Endometrial microvascular endothelial cells (primary cell): ENCODE data around the gene DNAJB6. TPM values are rescaled to one million over a fixed set of nuclear protein-coding genes. Genes with fewer than 3 reads are reported as not detected.
"Not testable (repeated sequence)": the region's sequence is repeated elsewhere in the genome, so short reads cannot be mapped to it uniquely, and the experiment has no call there.

Experiments
- in situ Hi-C: cut with HindIII; loops from 2 replicates; pipeline ENCODE4 v1.10.0; 2017; ENCODE audit warnings: low sequenced_read_pairs, low pct_unique_long_range_greater_than_20kb; ENCODE audit errors: inconsistent ontology term
- total RNA-seq: library from RNA; depleted of rRNA; stranded (reverse); fragments of >200 nt; gene quantifications from one replicate; pipeline ENCODE4 v1.2.3, GENCODE V29; 2015; ENCODE audit errors: inconsistent ontology term

The DNAJB6 gene
- total RNA-seq, 1 donor from 2014 or later = 132 TPM

GRCh38 chr7:157318015-157318706, 18.6 kb upstream of the DNAJB6 start:
- in situ Hi-C loops = no loop called here

GRCh38 chr7:157320608-157320980, 16.2 kb upstream of the DNAJB6 start:
- in situ Hi-C loops = no loop called here

- in situ Hi-C loops = no loop called here
Observed at GRCh38 chr7:157323401-157323800, 13.4 kb upstream of the DNAJB6 start.

- in situ Hi-C loops = no loop called here
Observed at GRCh38 chr7:157329447-157329846, 7.4 kb upstream of the DNAJB6 start.

- in situ Hi-C loops = not testable (repeated sequence)
Observed at GRCh38 chr7:157330567-157330966, 6.2 kb upstream of the DNAJB6 start.

- in situ Hi-C loops = not testable (repeated sequence)
Observed at GRCh38 chr7:157331049-157331448, 5.8 kb upstream of the DNAJB6 start.

GRCh38 chr7:157335236-157335635, 1.6 kb upstream of the DNAJB6 start:
- in situ Hi-C loops = no loop called here

- in situ Hi-C loops = no loop called here
Observed at GRCh38 chr7:157335991-157336382, 817 bp upstream of the DNAJB6 start.

GRCh38 chr7:157337316-157338149, 729 bp downstream of the DNAJB6 start:
- in situ Hi-C loops = no loop called here

GRCh38 chr7:157339777-157340677, 3.2 kb downstream of the DNAJB6 start:
- in situ Hi-C loops = no loop called here

GRCh38 chr7:157347217-157347904, 10.6 kb downstream of the DNAJB6 start:
- in situ Hi-C loops = no loop called here

GRCh38 chr7:157348548-157348947, 11.7 kb downstream of the DNAJB6 start:
- in situ Hi-C loops = no loop called here

GRCh38 chr7:157352516-157352915, 15.7 kb downstream of the DNAJB6 start:
- in situ Hi-C loops = no loop called here

- in situ Hi-C loops = no loop called here
Observed at GRCh38 chr7:157355784-157356511, 19.1 kb downstream of the DNAJB6 start.

- in situ Hi-C loops = no loop called here
Observed at GRCh38 chr7:157357129-157358040, 20.6 kb downstream of the DNAJB6 start.

GRCh38 chr7:157358041-157358752, 21.4 kb downstream of the DNAJB6 start:
- in situ Hi-C loops = no loop called here

GRCh38 chr7:157358753-157359096, 21.9 kb downstream of the DNAJB6 start:
- in situ Hi-C loops = no loop called here
